GM12874 (cell line): ENCODE measurements around the gene EPB41L5.

Experiments used
- TF ChIP-seq, protein P1 (sequence below): IDR thresholded peaks from 2 replicates; pipeline ENCODE4 v1.5.1; 2011; ENCODE audit warnings: low read depth, mild to moderate bottlenecking, control low read depth, low read length, moderate library complexity; ENCODE audit not compliant: insufficient read depth

The EPB41L5 gene

DNA sequence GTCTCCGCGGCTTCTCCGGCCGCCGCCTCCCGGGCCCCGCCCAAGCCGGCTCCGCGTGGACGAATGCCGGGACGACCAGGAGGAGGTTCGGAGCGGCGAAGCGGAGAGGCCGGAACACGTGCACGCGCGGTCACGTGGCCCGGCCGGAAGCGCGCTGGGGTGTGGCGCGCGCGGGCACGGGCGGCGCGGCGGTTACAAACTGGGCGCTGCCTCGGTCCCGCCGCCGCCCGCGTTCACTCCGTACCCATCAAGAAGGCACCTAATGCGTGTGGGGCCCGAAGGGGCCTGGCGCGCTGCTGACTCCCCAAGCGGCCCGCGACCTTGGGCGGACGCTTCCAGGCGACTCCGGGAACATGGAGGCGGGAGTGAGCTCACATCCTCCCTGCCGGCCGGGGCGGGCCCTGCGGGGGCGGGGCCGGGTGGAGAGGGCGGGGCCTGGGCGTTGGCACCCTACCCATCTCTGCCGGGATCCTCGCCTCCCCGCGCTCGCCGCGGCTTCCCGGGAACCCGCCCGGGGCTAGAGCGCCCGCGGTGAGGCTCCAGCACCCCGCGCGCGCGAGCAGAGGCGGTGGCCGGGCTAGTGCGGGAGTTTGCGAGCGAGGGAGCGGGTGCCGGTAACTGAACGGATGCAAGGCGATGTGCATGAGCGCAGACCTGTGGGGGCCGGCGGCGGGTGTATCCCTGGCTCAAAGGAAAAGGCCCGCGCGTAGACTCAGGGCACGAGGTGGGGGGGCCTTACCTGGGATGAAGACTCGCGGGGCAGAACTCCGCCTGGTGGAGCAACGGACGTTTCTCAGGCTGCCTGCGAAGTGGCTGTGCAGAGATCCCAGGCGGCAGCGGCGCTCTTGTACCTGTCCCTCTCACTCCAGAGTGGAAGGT lies 210.4 kb downstream of the EPB41L5 start, which contains the start of gene TMEM185B:
TMEM185B (minus strand) TSS at position 367 of the 879 bp plus-strand sequence. CDS start 424 bp downstream, outside the sequence.
- TF ChIP-seq, protein P1, sequence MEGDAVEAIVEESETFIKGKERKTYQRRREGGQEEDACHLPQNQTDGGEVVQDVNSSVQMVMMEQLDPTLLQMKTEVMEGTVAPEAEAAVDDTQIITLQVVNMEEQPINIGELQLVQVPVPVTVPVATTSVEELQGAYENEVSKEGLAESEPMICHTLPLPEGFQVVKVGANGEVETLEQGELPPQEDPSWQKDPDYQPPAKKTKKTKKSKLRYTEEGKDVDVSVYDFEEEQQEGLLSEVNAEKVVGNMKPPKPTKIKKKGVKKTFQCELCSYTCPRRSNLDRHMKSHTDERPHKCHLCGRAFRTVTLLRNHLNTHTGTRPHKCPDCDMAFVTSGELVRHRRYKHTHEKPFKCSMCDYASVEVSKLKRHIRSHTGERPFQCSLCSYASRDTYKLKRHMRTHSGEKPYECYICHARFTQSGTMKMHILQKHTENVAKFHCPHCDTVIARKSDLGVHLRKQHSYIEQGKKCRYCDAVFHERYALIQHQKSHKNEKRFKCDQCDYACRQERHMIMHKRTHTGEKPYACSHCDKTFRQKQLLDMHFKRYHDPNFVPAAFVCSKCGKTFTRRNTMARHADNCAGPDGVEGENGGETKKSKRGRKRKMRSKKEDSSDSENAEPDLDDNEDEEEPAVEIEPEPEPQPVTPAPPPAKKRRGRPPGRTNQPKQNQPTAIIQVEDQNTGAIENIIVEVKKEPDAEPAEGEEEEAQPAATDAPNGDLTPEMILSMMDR, result peak; percentile 26; the same call in 1 of the 2 replicates

DNA sequence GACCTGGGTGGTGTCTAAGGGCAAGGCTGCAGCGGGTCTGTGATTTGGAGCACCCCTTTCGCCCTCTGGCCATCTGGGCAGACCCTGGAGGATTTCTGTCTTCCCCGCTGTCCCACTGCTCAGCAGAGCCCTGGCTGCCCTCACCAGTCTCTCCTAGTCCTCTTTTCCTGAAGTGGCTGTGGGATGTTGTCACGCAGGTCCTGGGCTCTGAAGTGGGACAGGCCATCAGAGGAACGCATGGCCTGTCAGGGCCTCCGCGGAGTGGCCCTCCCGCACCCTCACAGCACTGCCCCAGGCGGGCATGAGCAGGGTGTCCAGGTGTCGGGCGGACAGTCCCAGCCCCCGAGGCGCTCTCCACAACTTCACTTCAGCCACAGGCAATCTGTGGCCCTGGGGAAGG lies 211.4 kb downstream of the EPB41L5 start:
- TF ChIP-seq, protein P1, result no peak

DNA sequence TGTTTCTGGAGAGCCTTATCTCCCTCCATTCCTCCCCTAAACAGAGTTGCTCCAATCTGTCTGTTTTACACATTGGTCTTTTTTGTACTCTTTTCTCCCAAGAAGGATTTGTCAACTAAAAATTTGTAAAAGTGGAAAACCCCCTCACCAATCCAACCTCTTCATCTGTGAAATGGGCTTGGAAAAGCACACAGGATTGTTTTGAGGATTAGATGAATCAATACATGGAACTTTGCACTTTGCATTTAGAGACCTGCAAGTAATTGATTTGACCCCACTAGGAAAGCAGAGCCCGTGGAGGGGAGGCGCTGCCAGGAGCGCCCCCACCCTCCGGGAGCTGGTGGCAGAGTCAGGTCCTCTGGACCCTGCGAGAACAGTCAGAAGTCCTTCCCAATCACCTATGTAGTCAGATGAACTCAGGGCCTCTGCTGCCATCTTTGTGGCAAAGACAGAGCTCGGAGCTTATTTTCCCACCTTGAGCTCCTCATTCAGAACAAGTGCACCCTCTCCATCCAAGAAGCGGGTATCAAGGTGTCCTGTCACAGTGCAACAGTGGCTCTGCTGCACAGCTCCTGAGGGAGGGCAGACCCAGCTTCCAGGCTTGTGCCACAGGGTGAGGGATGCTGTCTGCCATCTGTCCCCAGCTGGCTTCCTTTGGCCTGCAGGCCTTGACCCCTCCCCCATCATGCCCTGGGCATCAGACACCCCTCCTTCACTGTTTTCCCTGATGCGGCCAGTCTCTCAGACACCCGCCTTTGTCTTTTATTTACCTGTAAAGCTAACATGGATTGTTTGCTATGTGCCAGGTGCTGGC lies 212.1 kb downstream of the EPB41L5 start:
- TF ChIP-seq, protein P1, result no peak

DNA sequence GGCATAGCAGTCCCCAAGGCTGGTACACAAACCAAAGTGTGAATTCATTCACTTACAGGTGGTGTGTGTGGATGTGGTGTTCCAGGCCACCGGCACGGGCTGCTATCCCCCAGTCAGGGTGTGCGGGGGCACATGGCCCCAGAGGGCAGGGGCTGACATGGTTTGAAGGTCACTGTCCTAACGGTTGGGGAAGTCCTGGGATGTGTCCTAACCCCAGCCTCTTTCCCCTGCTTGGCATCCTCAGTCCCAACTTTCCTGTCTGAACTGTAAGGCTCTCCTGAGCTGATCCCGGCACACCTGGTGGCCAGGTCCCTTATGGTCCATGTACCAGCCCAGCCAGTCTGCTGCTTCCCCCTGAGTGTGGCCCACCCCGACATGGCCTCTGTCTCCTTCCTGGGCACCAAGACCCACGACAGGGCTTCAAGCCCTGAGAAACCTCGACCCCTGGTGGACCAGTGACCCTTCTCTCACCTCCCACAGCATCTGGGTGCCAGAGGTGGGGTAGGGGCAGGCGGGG lies 212.7 kb downstream of the EPB41L5 start:
- TF ChIP-seq, protein P1, result no peak

DNA sequence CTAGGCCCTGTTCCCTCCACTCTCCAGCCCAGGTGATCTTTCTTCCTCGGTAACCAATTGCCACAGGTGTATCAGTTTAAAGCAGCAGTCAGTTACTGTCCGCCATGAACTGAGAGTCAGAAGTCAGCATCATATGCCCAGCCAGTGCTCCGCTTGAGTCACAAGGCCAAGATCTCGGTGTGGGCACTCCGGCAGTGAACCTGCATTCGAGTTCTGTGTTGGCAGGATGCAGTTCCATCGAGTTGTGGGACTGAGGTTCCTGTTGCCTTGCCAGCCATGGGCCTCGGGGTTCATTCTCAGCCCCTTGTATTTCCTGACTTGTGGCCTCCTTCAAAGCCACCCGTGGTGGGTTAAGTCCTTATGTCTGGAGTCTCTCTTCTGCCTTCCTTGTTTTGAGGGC lies 213.4 kb downstream of the EPB41L5 start:
- TF ChIP-seq, protein P1, result no peak

DNA sequence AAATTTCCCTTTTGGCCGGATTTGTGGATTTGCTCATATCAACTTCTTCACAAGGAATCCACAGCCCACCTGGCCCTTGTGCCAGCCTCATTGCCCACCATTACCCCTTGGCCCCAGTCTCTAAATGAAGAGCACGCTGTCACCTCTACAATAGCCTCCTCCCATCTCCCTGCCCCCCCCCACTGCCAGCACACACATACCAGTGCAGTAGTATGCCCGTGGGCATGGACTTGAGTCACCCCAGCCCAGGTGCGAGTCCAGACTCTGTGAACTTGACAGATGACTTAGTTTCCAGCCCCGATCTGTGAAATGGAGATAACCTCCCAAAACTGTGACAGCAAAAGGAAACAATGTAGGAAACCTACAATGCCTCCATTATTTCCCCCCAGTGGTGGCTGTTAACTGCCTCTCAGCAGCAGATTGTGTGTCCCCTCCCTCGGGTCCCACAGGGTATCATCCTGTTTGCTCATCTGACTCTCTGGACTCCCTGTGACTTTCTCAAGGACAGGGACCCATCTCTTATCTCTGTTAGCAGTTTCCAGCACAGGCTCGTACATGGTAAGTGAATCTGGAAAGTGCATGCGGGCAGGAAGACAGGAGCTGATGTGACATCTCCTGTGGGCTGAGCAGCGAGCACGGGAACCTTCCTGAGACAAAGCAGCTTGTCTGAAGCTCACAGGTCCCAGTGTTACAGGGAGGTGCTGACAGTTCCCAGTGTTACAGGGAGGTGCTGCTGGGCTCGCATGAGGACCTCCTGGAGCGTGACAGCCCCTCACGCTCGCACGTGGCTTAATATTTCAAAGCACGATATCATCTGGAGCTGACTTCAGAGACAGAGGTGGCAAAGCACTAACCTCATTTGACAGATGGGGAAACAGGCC lies 214.5 kb downstream of the EPB41L5 start:
- TF ChIP-seq, protein P1, result no peak
